GM13977 (cell line): ENCODE data around the gene ZEB1.
"Not testable (repeated sequence)": the region's sequence is repeated elsewhere in the genome, so short reads cannot be mapped to it uniquely, and the experiment has no call there.

Source experiments
- DNase-seq: peaks from one replicate; pipeline ENCODE4 v3.0.0; 2012; ENCODE audit warnings: low spot score
- CTCF ChIP-seq: IDR thresholded peaks from 2 replicates; pipeline ENCODE4 v1.5.1; 2012; ENCODE audit warnings: mild to moderate bottlenecking, control low read depth; ENCODE audit not compliant: insufficient read depth; ENCODE audit errors: extremely low read depth, missing control alignments
- in situ Hi-C: fragments of 300-500 bp; cut with MboI; formaldehyde crosslinking; loops from one replicate; pipeline ENCODE4 v1.12.0; 2022; ENCODE audit warnings: low sequenced_read_pairs, low pct_unique_long_range_greater_than_20kb, mixed read lengths, inconsistent platforms; ENCODE audit not compliant: unreplicated experiment

ZEB1 gene

GRCh38 chr10:31418481-31418880 is 99.5 kb downstream of the ZEB1 start:
- in situ Hi-C loops, result no loop called here
- DNase-seq, result no peak
- TF ChIP-seq CTCF, result no peak

GRCh38 chr10:31419394-31420063 is 100.5 kb downstream of the ZEB1 start:
- in situ Hi-C loops, result no loop called here
- no peak for DNase-seq
- no peak for TF ChIP-seq CTCF

GRCh38 chr10:31421322-31421721 is 102.3 kb downstream of the ZEB1 start:
- no peak for TF ChIP-seq CTCF
- in situ Hi-C loops, result no loop called here
- no peak for DNase-seq

GRCh38 chr10:31422634-31423033 is 103.6 kb downstream of the ZEB1 start:
- in situ Hi-C loops, result no loop called here
- no peak for TF ChIP-seq CTCF
- DNase-seq, result no peak

GRCh38 chr10:31424473-31424872 is 105.5 kb downstream of the ZEB1 start:
- DNase-seq, result no peak
- in situ Hi-C loops, result no loop called here

GRCh38 chr10:31426401-31426800 is 107.4 kb downstream of the ZEB1 start:
- in situ Hi-C loops, result no loop called here
- DNase-seq, result no peak
- TF ChIP-seq CTCF, result no peak

More at GRCh38 chr10:31424473-31424872, 105.5 kb downstream of the ZEB1 start:
- TF ChIP-seq CTCF, result no peak

- DNase-seq, in situ Hi-C loops: not testable (repeated sequence)
These were observed 108.3 kb downstream of the ZEB1 start for GRCh38 chr10:31427334-31427733.

GRCh38 chr10:31428499-31428898 is 109.5 kb downstream of the ZEB1 start:
- in situ Hi-C loops, DNase-seq: not testable (repeated sequence)
